OCI-M2 (cell line): ENCODE measurements around the gene CTSS.
"Not testable (repeated sequence)": the region's sequence is repeated elsewhere in the genome, so short reads cannot be mapped to it uniquely, and the experiment has no call there.

ENCODE experiments used
- DNase-seq: peaks from one replicate; lab custom pipeline; 2025; ENCODE audit not compliant: unreplicated experiment; lab: John Stamatoyannopoulos, UW

Gene CTSS

DNA sequence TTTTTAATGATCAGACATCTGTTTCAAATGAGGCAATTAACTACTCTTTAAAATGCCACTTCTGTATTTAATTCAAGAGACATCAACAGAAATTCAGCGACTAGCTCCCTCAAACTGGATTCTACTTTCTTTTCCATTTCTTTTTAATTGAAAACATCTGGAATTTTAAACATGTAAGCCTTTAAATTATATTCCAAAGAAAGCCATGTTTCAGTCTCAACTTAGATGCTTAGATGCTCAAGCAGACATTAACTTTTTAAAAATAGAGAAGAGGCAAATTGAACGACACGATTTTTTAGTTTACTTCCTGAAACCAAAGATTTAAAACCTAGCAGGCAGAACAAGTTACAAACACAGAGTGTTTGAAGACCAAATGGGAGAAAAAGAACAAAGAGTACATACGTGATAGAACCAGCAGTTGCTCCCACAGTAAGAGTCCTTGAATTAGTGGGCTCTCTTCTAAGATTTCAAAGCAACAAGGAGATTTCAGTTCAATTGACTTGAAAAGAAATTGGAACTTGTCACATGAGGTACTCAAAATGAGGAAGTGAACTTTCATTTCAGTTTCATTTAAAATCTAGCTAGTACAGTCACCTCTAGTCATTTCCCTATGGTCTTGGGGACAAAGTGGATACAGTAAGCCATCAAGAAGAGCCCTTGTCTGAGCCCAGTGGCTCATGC lies at the start of gene CTSS:
CTSS (minus strand) TSS at position 483 of the 681 bp plus-strand sequence. CDS start 1,015 bp downstream, outside the sequence.
- peak; percentile 89 for DNase-seq

- no peak for DNase-seq
Measured at GRCh38 chr1:150813028-150813707, 47.6 kb upstream of the CTSS start.

DNA sequence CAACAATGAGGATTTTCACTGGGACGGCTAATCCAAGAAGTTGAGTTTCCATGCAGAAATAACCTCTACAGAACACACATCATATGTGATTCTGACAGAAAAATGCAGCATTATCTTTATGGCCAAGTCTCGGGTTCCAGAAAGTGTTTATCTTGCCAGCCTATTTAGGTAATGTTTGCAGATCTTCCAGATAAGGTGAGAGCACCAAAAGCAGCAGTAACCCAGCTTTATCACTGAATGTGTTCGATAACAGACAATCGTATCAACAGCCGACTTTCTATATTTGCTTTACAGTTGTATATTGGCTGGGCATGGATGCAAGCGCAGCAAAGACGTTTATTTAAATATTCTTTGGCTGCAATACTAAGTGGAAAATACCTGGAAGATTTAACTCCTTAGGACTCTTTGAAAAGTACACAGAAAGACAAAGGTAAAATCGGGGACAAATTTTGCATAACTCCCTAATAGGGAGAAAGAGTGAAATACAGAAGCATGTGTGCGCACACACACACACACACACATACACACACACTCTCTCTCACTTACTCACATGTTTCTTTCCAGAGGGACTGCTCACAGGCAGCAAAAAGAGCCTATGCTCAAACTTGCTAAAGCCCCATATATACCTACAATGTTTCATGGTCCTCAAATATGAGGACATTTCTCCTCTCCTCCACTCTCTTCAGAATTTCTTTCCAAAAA lies 45.5 kb upstream of the CTSS start:
- no peak for DNase-seq

- no peak for DNase-seq
Measured at GRCh38 chr1:150809651-150810050, 44.1 kb upstream of the CTSS start.

DNA sequence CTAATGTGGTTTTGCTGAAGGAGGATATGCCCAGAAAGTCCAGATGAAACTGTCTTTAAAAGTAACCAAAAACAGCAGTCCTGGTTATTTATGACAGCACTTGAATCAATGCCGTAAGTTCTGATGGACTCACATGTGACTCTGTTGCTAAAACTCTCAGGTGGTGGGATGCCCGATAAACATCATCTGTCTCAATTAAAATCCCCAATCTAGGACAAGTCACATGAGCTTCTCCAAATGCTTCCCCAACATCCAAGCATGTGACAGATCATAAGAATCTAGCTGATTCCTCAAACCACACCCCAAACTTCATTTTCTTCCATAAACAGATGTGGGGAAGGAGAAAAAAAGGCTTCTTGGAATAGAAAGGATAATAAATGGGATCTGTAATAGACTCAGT lies 43.3 kb upstream of the CTSS start:
- DNase-seq = no peak

DNA sequence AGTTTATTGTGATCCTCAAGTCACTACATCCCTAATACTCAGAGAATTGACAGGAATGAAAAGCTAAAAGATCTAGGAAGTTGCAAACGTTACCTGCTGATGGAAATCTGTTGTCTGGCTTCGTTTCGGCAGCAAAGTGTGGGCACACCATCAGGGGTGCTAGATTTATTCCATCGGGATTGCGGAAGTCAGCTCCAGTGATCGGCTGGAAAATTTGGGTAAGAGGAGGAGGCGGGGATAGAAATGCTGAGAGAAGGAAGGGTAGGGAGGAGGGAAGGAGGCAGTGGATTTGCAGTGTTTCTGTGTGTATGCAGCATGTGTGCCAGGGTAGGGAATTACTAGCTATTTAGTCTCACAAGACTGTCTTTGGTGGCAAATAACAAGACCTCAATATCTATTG lies 42.5 kb upstream of the CTSS start, which contains the start of gene CTSK:
CTSK (minus strand) TSS at position 140 of the 400 bp plus-strand sequence. CDS start 1,455 bp downstream, outside the sequence.
- DNase-seq = no peak

DNA sequence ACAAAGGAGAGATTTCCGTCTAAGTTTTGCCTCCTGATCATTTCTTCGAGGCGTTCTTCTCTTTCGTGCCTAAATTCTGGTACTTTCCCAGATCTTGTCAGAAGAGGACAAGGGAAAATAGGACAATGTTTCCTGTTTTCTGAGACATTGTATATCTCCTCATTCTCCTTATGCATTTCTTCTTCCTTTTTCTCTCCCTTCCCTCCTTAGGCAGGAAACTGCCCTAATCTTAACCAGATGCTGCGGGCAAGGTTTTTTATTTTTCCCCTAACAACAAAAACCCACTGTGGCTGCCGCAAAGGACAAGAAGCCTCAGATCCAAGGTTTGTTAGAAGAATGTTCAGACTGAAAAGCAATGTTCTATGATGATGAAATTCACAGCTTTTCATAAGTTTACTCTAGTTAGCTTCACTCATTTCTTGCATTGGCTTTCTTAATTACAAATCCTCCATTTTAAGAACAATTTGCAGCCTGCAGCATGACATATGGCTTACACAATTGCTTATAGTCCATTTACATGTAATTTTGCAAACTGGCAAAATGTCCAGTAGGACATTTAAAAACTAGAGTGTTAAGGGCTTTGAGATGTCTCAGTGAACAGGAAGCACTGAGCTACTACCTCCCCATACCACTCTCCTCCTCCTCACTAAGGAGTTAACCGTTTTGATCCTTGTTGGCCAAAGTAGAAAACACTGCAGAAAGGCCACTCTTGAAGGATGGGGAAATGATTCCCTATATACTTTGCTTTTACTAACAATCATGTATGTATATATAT lies 41.9 kb upstream of the CTSS start:
- no peak for DNase-seq

GRCh38 chr1:150805899-150806298 lies 40.3 kb upstream of the CTSS start:
- no peak for DNase-seq

- no peak for DNase-seq
Measured at GRCh38 chr1:150804671-150805070, 39.1 kb upstream of the CTSS start.

DNA sequence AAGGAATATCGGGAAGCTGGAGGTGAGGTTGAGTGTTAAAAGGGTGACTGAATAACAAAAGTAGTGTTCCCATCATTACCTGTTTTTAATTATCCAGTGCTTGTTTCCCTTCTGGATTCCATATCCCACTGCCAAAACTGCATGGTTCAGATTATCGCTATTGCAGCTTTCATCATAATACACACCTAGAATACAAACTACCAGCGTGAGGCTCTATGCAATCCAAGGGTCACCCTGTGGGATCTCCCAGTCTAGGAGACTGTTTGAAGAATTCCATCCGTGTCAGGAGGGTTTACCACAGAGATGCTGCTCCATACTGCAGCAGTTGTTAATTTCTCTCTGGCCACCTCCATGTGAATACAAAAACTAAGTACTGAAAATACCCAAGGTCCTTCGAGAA lies 33.5 kb upstream of the CTSS start:
- DNase-seq = no peak

GRCh38 chr1:150798525-150798924 lies 32.9 kb upstream of the CTSS start:
- no peak for DNase-seq

- no peak for DNase-seq
Measured at GRCh38 chr1:150796374-150796773, 30.8 kb upstream of the CTSS start.

DNA sequence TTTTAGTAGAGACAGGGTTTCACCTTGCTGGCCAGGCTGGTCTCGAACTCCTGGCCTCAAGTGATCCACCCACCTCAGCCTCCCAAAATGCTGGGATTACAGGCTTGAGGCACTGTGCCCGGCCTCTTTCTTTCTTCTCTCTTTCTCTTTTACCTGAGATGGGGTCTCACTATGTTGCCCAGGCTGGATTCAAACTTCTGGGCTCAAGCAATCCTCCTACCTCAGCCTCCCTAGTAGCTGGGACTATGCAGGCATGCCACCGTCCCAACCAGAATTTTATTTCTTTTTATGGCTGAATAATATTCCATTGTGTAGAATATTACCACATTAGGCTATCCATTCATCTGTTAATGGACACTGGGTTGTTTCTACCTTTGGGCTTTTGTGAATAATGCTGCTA lies 28.2 kb upstream of the CTSS start:
- DNase-seq = not testable (repeated sequence)

DNA sequence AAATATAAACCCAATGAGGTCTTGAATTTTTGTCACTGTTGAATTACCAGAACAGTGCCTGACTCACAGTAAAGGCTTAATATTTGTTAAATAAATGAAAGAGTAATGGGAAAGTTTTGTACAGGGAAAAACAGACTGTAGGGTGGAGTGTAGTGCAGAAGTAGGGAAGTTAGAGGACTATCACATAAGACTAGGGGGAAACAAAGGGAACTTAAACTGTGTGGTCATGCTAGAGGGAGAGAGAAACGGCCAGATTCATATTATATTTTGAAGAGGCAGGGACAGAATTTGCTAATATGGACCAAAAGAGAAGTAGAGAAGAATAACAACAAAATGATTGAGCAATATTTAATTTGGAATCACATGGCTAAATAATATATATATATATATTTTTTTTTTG lies 27.6 kb upstream of the CTSS start:
- DNase-seq = no peak

DNA sequence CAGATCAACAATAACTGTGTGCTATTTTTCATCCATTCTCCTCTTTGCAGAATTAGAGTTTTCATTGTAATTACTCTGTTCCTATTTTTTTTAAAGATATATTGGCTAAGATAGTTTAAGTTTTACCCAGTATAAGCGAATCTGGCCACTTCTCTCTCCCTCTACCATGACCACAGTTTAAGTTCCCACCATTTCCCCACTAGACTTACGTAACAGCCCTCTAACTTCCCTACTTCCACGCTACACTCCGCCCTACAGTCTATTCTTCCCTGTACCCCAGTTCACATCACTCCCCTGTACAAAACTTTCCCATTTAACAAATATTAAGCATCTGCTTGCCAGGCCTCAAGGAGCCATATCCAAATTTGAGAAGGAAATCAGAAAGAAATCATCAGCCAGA lies 26.0 kb upstream of the CTSS start:
- DNase-seq = no peak

GRCh38 chr1:150789396-150789795 lies 23.8 kb upstream of the CTSS start:
- no peak for DNase-seq

- DNase-seq = no peak
Measured at GRCh38 chr1:150788946-150789345, 23.4 kb upstream of the CTSS start.

GRCh38 chr1:150787455-150787854 lies 21.9 kb upstream of the CTSS start:
- DNase-seq = no peak

DNA sequence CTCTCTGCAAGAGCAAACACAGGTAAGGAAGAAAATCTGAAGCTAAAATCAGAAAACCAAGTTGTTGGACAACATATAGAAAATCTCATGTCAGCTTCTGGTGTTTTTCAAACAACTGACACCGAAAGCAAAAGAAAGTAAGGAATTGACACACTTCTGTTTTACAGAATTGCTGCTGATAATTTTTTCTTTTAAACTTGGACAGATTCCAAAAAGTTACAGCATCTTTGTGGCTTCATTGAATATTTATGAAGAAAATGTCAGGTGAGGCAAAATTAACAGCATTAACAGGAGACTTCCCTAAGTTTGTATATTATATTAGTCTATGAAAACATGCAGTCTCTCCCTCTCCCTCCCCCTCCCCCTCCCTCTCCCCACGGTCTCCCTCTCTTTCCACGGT lies 14.9 kb upstream of the CTSS start:
- no peak for DNase-seq

- no peak for DNase-seq
Measured at GRCh38 chr1:150778409-150778808, 12.8 kb upstream of the CTSS start.

DNA sequence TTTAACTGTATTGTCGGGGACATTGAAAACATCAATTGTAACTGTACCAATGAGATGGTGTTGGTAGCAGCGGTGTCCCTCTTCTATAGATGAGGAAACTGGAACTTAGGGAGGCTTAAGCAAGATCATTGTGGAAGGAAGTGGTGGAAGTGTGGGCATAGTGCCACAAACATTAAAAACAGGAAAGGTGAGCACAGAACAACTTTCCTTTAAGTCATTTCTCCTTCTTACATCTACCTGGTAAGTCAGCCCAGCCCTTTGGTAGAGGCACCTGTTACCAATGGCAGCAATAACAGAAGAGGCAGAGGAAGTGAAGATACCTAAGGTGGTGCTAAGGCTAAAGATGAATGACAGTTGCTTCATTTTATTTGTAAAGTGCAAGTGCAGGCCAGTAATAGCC lies 12.0 kb upstream of the CTSS start:
- no peak for DNase-seq
